Stimulated activated naive CD8-positive, alpha-beta T cell treated with anti-CD3 and anti-CD28 coated beads, Interleukin-15, amount 100 ng/mL, for 72 hours (primary cell): ENCODE measurements around the gene PNRC2.
"Not testable (repeated sequence)": the region's sequence is repeated elsewhere in the genome, so short reads cannot be mapped to it uniquely, and the experiment has no call there.

Experiments
- ATAC-seq: fragments of 150-1000 bp; cut with Tn5 transposase; 2 replicates; pipeline ENCODE4 v1.10.0; 2021; ENCODE audit warnings: mild to moderate bottlenecking, moderate library complexity
- DNase-seq, 2 donors: peaks; one replicate each; pipeline ENCODE4 v3.0.0; 2021 to 2022
- H3K27ac Mint-ChIP-seq, 2 donors: one replicate each; pipeline ENCODE4 v1.8.0; 2022; ENCODE audit warnings: mild to moderate bottlenecking in 2 of 2, mixed read lengths in 2 of 2, moderate library complexity in 2 of 2
- H3K27me3 Mint-ChIP-seq: one replicate; pipeline ENCODE4 v1.8.0; 2022; ENCODE audit warnings: mixed read lengths
- H3K4me1 Mint-ChIP-seq: one replicate; pipeline ENCODE4 v1.8.0; 2022; ENCODE audit warnings: mild to moderate bottlenecking, mixed read lengths
- H3K4me3 Mint-ChIP-seq, 2 donors: one replicate each; pipeline ENCODE4 v1.8.0; 2022; ENCODE audit warnings: mild to moderate bottlenecking in 2 of 2, mixed read lengths in 2 of 2, moderate library complexity in 1 of 2
- H3K9me3 Mint-ChIP-seq, 2 donors: one replicate each; pipeline ENCODE4 v1.8.0; 2022; ENCODE audit warnings: mixed read lengths in 2 of 2

Gene PNRC2

GRCh38 chr1:23928789-23929188 lies 30.8 kb upstream of the PNRC2 start:
- no peak for DNase-seq
- Mint-ChIP-seq H3K4me1 (no peaks in the 10 kb centered on the region), H3K4me3 (no peak overlapping the region), H3K27me3 (no peaks in the 10 kb centered on the region), H3K27ac (no peak overlapping the region), H3K9me3 (no peaks in the 10 kb centered on the region)
- no peak for ATAC-seq

- Mint-ChIP-seq H3K27ac (peak overlapping the region in 1 of 2 donors; percentile 20), H3K4me1 (no peaks in the 10 kb centered on the region), H3K27me3 (no peaks in the 10 kb centered on the region), H3K9me3 (no peaks in the 10 kb centered on the region), H3K4me3 (no peak overlapping the region)
- ATAC-seq (no peak), DNase-seq (no peak)
These were observed 29.4 kb upstream of the PNRC2 start for GRCh38 chr1:23930270-23930669.

GRCh38 chr1:23930861-23931490 lies 28.7 kb upstream of the PNRC2 start:
- no peak overlapping the region for H3K4me3 Mint-ChIP-seq
- no peak for ATAC-seq
- no peak overlapping the region for H3K27ac Mint-ChIP-seq
- no peaks in the 10 kb centered on the region for H3K9me3 Mint-ChIP-seq
- no peaks in the 10 kb centered on the region for H3K4me1 Mint-ChIP-seq
- H3K27me3 Mint-ChIP-seq, result no peaks in the 10 kb centered on the region
- no peak for DNase-seq

GRCh38 chr1:23931491-23931880 lies 28.1 kb upstream of the PNRC2 start:
- H3K9me3 Mint-ChIP-seq, result no peaks in the 10 kb centered on the region
- ATAC-seq (no peak), DNase-seq (no peak)
- H3K4me1 Mint-ChIP-seq, result no peaks in the 10 kb centered on the region
- no peak overlapping the region for H3K4me3 Mint-ChIP-seq
- H3K27ac Mint-ChIP-seq, result no peak overlapping the region
- no peaks in the 10 kb centered on the region for H3K27me3 Mint-ChIP-seq

GRCh38 chr1:23936481-23937176 lies 23.0 kb upstream of the PNRC2 start:
- H3K27me3 Mint-ChIP-seq, result no peaks in the 10 kb centered on the region
- no peak for ATAC-seq
- H3K4me3 Mint-ChIP-seq, result no peak overlapping the region

GRCh38 chr1:23947366-23947765 lies 12.3 kb upstream of the PNRC2 start:
- H3K9me3 Mint-ChIP-seq, result peaks cover 5 to 9% of the 10 kb centered on the region in 2 donors
- no peak for ATAC-seq
- H3K4me3 Mint-ChIP-seq, result no peak overlapping the region

More at GRCh38 chr1:23936481-23937176, 23.0 kb upstream of the PNRC2 start:
- H3K4me1 Mint-ChIP-seq, result no peaks in the 10 kb centered on the region
- H3K27ac Mint-ChIP-seq, result no peak overlapping the region
- DNase-seq, result no peak
- no peaks in the 10 kb centered on the region for H3K9me3 Mint-ChIP-seq

GRCh38 chr1:23953020-23953419 lies 6.6 kb upstream of the PNRC2 start:
- no peak for DNase-seq
- no peak overlapping the region for H3K27ac Mint-ChIP-seq
- no peak overlapping the region for H3K4me3 Mint-ChIP-seq
- H3K4me1 Mint-ChIP-seq, result peaks cover 35% of the 10 kb centered on the region
- peak; percentile 40 for ATAC-seq
- H3K9me3 Mint-ChIP-seq, result no peaks in the 10 kb centered on the region
- no peaks in the 10 kb centered on the region for H3K27me3 Mint-ChIP-seq

More at GRCh38 chr1:23947366-23947765, 12.3 kb upstream of the PNRC2 start:
- Mint-ChIP-seq H3K27ac (no peak overlapping the region), H3K27me3 (peaks cover 7% of the 10 kb centered on the region), H3K4me1 (no peaks in the 10 kb centered on the region)
- DNase-seq, result no peak

GRCh38 chr1:23957096-23957495 lies 2.5 kb upstream of the PNRC2 start:
- no peak overlapping the region for H3K27ac Mint-ChIP-seq
- ATAC-seq (no peak), DNase-seq (no peak)
- H3K9me3 Mint-ChIP-seq, result no peaks in the 10 kb centered on the region
- peaks cover 55% of the 10 kb centered on the region for H3K4me1 Mint-ChIP-seq
- no peaks in the 10 kb centered on the region for H3K27me3 Mint-ChIP-seq
- H3K4me3 Mint-ChIP-seq, result peak overlapping the region; percentile 21 to 47

- Mint-ChIP-seq H3K4me1 (peaks cover 53% of the 10 kb centered on the region), H3K27ac (peak overlapping the region; percentile 100), H3K4me3 (peak overlapping the region; percentile 98 to 100)
- not testable (repeated sequence) for H3K9me3 Mint-ChIP-seq, H3K27me3 Mint-ChIP-seq, ATAC-seq
- DNase-seq, result peak in 1 of 2 donors; percentile 19
These were observed 1.4 kb upstream of the PNRC2 start for GRCh38 chr1:23958040-23958809.

GRCh38 chr1:23958810-23959460 lies 693 bp upstream of the PNRC2 start:
- peak overlapping the region; percentile 100 for H3K27ac Mint-ChIP-seq
- H3K27me3 Mint-ChIP-seq, result no peaks in the 10 kb centered on the region
- peak overlapping the region; percentile 98 to 100 for H3K4me3 Mint-ChIP-seq
- ATAC-seq (peak; percentile 88), DNase-seq (peak; percentile 92 to 96)
- peaks cover 53% of the 10 kb centered on the region for H3K4me1 Mint-ChIP-seq
- H3K9me3 Mint-ChIP-seq, result no peaks in the 10 kb centered on the region

- Mint-ChIP-seq H3K27me3 (no peaks in the 10 kb centered on the region), H3K27ac (peak overlapping the region; percentile 100), H3K4me3 (peak overlapping the region; percentile 98 to 100), H3K9me3 (no peaks in the 10 kb centered on the region), H3K4me1 (peaks cover 55% of the 10 kb centered on the region)
- DNase-seq (no peak), ATAC-seq (no peak)
These were observed 828 bp downstream of the PNRC2 start for GRCh38 chr1:23960291-23961020.

GRCh38 chr1:23963617-23964234 lies 4.1 kb downstream of the PNRC2 start:
- Mint-ChIP-seq H3K4me1 (peaks cover 60% of the 10 kb centered on the region), H3K4me3 (peak overlapping the region in 1 of 2 donors; percentile 74), H3K27me3 (no peaks in the 10 kb centered on the region), H3K9me3 (no peaks in the 10 kb centered on the region), H3K27ac (peak overlapping the region in 1 of 2 donors; percentile 85)
- ATAC-seq (no peak), DNase-seq (no peak)

GRCh38 chr1:23964235-23964668 lies 4.6 kb downstream of the PNRC2 start:
- DNase-seq, result no peak
- H3K27ac Mint-ChIP-seq, result peak overlapping the region; percentile 89 to 95
- peaks cover 56% of the 10 kb centered on the region for H3K4me1 Mint-ChIP-seq
- H3K9me3 Mint-ChIP-seq, result no peaks in the 10 kb centered on the region
- ATAC-seq, result peak; percentile 7
- H3K27me3 Mint-ChIP-seq, result no peaks in the 10 kb centered on the region
- peak overlapping the region; percentile 58 to 74 for H3K4me3 Mint-ChIP-seq

GRCh38 chr1:23964790-23965740 lies 5.4 kb downstream of the PNRC2 start:
- Mint-ChIP-seq H3K9me3 (no peaks in the 10 kb centered on the region), H3K4me3 (peak overlapping the region; percentile 58 to 74), H3K4me1 (peaks cover 61% of the 10 kb centered on the region), H3K27ac (peak overlapping the region; percentile 67 to 95), H3K27me3 (no peaks in the 10 kb centered on the region)
- ATAC-seq (peak; percentile 21), DNase-seq (no peak)
